Astrocyte (in vitro differentiated cells and primary cell): ENCODE data around the gene PGRMC2. TPM values are rescaled to one million over a fixed set of nuclear protein-coding genes. Genes with fewer than 3 reads are reported as not detected.

Experiments used
- DNase-seq: peaks from one replicate; pipeline ENCODE4 v3.0.0-alpha.2; 2010; ENCODE audit warnings: low read depth
- FAIRE-seq: peaks from 2 replicates; lab custom pipeline; 2011; peaks lifted over from hg19 to GRCh38; lab: Jason Lieb, UNC
- H2AFZ ChIP-seq: 2 replicates; pipeline ENCODE4 v1.6.0; 2012; ENCODE audit warnings: low read depth, low read length, inconsistent platforms
- H3K27ac ChIP-seq: 2 replicates; pipeline ENCODE4 v1.5.1; 2011; ENCODE audit warnings: low read depth, low read length, inconsistent platforms
- H3K27me3 ChIP-seq: 2 replicates; pipeline ENCODE4 v1.6.0; 2011; ENCODE audit warnings: low read length, inconsistent platforms; ENCODE audit not compliant: insufficient read depth
- H3K36me3 ChIP-seq: 2 replicates; pipeline ENCODE4 v1.5.1; 2011; ENCODE audit warnings: low read length, inconsistent platforms; ENCODE audit not compliant: insufficient read depth
- H3K4me1 ChIP-seq: 2 replicates; pipeline ENCODE4 v1.5.1; 2011; ENCODE audit warnings: low read length, inconsistent platforms; ENCODE audit not compliant: insufficient read depth
- H3K4me2 ChIP-seq: 2 replicates; pipeline ENCODE4 v1.6.0; 2012; ENCODE audit warnings: low read length, inconsistent platforms
- H3K4me3 ChIP-seq: 2 replicates; pipeline ENCODE4 v1.5.1; 2011; ENCODE audit warnings: low read depth, mild to moderate bottlenecking, low read length, inconsistent platforms; ENCODE audit not compliant: insufficient read depth
- H3K79me2 ChIP-seq: 2 replicates; pipeline ENCODE4 v1.6.0; 2012; ENCODE audit warnings: mild to moderate bottlenecking, low read length, inconsistent platforms; ENCODE audit not compliant: insufficient read depth
- H3K9ac ChIP-seq: 2 replicates; pipeline ENCODE4 v1.6.0; 2012; ENCODE audit warnings: mild to moderate bottlenecking, low read length, inconsistent platforms
- H3K9me3 ChIP-seq: 2 replicates; pipeline ENCODE4 v1.5.1; 2012; ENCODE audit warnings: low read depth, mild to moderate bottlenecking, low read length, inconsistent platforms; ENCODE audit not compliant: insufficient read depth
- H4K20me1 ChIP-seq: 2 replicates; pipeline ENCODE4 v1.6.0; 2012; ENCODE audit warnings: low read length, inconsistent platforms; ENCODE audit not compliant: insufficient read depth
- H3K27ac Mint-ChIP-seq: one replicate; pipeline ENCODE4 v1.8.0; 2021; ENCODE audit warnings: mild to moderate bottlenecking, mixed read lengths; ENCODE audit not compliant: unreplicated experiment
- H3K27me3 Mint-ChIP-seq: one replicate; pipeline ENCODE4 v1.8.0; 2021; ENCODE audit warnings: low read depth, mixed read lengths; ENCODE audit not compliant: unreplicated experiment
- H3K36me3 Mint-ChIP-seq: one replicate; pipeline ENCODE4 v1.8.0; 2021; ENCODE audit warnings: low read depth, mixed read lengths; ENCODE audit not compliant: unreplicated experiment
- H3K4me1 Mint-ChIP-seq: one replicate; pipeline ENCODE4 v1.8.0; 2021; ENCODE audit warnings: low read depth, mixed read lengths; ENCODE audit not compliant: unreplicated experiment
- H3K4me3 Mint-ChIP-seq: one replicate; pipeline ENCODE4 v1.8.0; 2021; ENCODE audit warnings: mild to moderate bottlenecking, moderate library complexity, mixed read lengths; ENCODE audit not compliant: unreplicated experiment
- H3K9me3 Mint-ChIP-seq: one replicate; pipeline ENCODE4 v1.8.0; 2021; ENCODE audit warnings: mild to moderate bottlenecking, mixed read lengths; ENCODE audit not compliant: unreplicated experiment
- CTCF ChIP-seq: IDR thresholded peaks from 2 replicates; pipeline ENCODE4 v1.5.1; 2011; ENCODE audit warnings: low read depth, mild to moderate bottlenecking, inconsistent platforms, low read length, moderate library complexity; ENCODE audit not compliant: insufficient read depth
- EZH2 ChIP-seq: IDR thresholded peaks from 2 replicates; pipeline ENCODE4 v1.6.1; 2012; ENCODE audit warnings: mild to moderate bottlenecking, low read length, inconsistent platforms; ENCODE audit not compliant: insufficient read depth
- total RNA-seq: library from RNA; stranded (reverse); gene quantifications from 2 replicates; pipeline ENCODE4 v1.2.1, GENCODE V29; 2021

PGRMC2 gene
- total RNA-seq, 1 donor from 2014 or later: 158 TPM

- H3K79me2 ChIP-seq: peaks cover 100% of the 10 kb centered on the region
- Mint-ChIP-seq H3K36me3 (peaks cover 18% of the 10 kb centered on the region), H3K4me3 (peak overlapping the region; percentile 23), H3K27ac (no peak overlapping the region), H3K27me3 (no peaks in the 10 kb centered on the region), H3K9me3 (no peaks in the 10 kb centered on the region), H3K4me1 (peaks cover 20% of the 10 kb centered on the region)
- peaks cover 23% of the 10 kb centered on the region for H4K20me1 ChIP-seq
- no peak overlapping the region for H2AFZ ChIP-seq
- H3K4me2 ChIP-seq: peak overlapping the region; percentile 0
- H3K9ac ChIP-seq: no peak overlapping the region
- H3K36me3 ChIP-seq: peaks cover 6% of the 10 kb centered on the region
- no peak overlapping the region for H3K27ac ChIP-seq
- H3K9me3 ChIP-seq: no peaks in the 10 kb centered on the region
- H3K4me1 ChIP-seq: no peaks in the 10 kb centered on the region
- H3K27me3 ChIP-seq: no peaks in the 10 kb centered on the region
- TF ChIP-seq EZH2 (no peak), CTCF (no peak)
- DNase-seq: no peak
- H3K4me3 ChIP-seq: no peak overlapping the region
- FAIRE-seq: no peak
Observed at GRCh38 chr4:128281354-128281753, 6.3 kb downstream of the PGRMC2 start.

- TF ChIP-seq EZH2 (no peak), CTCF (no peak)
- H3K4me1 Mint-ChIP-seq: peaks cover 22% of the 10 kb centered on the region
- no peak overlapping the region for H3K9ac ChIP-seq
- H3K36me3 ChIP-seq: peaks cover 6% of the 10 kb centered on the region
- H3K27ac ChIP-seq: no peak overlapping the region
- H3K27ac Mint-ChIP-seq: no peak overlapping the region
- peaks cover 100% of the 10 kb centered on the region for H3K79me2 ChIP-seq
- peaks cover 11% of the 10 kb centered on the region for H4K20me1 ChIP-seq
- no peak overlapping the region for H3K4me2 ChIP-seq
- FAIRE-seq (peak; percentile 5), DNase-seq (no peak)
- H3K4me3 Mint-ChIP-seq: no peak overlapping the region
- peaks cover 20% of the 10 kb centered on the region for H3K36me3 Mint-ChIP-seq
- H3K27me3 Mint-ChIP-seq: no peaks in the 10 kb centered on the region
- no peak overlapping the region for H2AFZ ChIP-seq
- H3K9me3 ChIP-seq: no peaks in the 10 kb centered on the region
- no peaks in the 10 kb centered on the region for H3K9me3 Mint-ChIP-seq
- no peak overlapping the region for H3K4me3 ChIP-seq
- peaks cover 12% of the 10 kb centered on the region for H3K4me1 ChIP-seq
- H3K27me3 ChIP-seq: no peaks in the 10 kb centered on the region
Observed at GRCh38 chr4:128279624-128280225, 7.9 kb downstream of the PGRMC2 start.

GRCh38 chr4:128277856-128278255, 9.8 kb downstream of the PGRMC2 start:
- Histone ChIP-seq H3K4me3 (no peak overlapping the region), H2AFZ (no peak overlapping the region), H3K4me1 (peaks cover 13% of the 10 kb centered on the region), H3K36me3 (peaks cover 4% of the 10 kb centered on the region), H3K9me3 (no peaks in the 10 kb centered on the region), H3K79me2 (peaks cover 99% of the 10 kb centered on the region), H4K20me1 (peaks cover 5% of the 10 kb centered on the region), H3K27me3 (no peaks in the 10 kb centered on the region), H3K9ac (no peak overlapping the region), H3K4me2 (no peak overlapping the region), H3K27ac (no peak overlapping the region)
- TF ChIP-seq EZH2: no peak
- no peak for TF ChIP-seq CTCF
- H3K27ac Mint-ChIP-seq: no peak overlapping the region
- peaks cover 19% of the 10 kb centered on the region for H3K4me1 Mint-ChIP-seq
- DNase-seq: no peak
- FAIRE-seq: no peak
- H3K36me3 Mint-ChIP-seq: peaks cover 17% of the 10 kb centered on the region
- no peaks in the 10 kb centered on the region for H3K27me3 Mint-ChIP-seq
- no peaks in the 10 kb centered on the region for H3K9me3 Mint-ChIP-seq
- no peak overlapping the region for H3K4me3 Mint-ChIP-seq
